Fibroblast of lung (primary cell): ENCODE data around the gene DCP1A.

Source experiments
- EZH2 ChIP-seq: IDR thresholded peaks from 2 replicates; pipeline ENCODE4 v1.5.1; 2012; ENCODE audit warnings: low read length, control low read depth, mild to moderate bottlenecking; ENCODE audit errors: missing control alignments
- TF ChIP-seq, protein P1 (sequence below), 2 donors: IDR thresholded peaks in 1 of 2; conservative IDR thresholded peaks in 1 of 2; 1 replicate in 1 of 2; 2 replicates in 1 of 2; pipeline ENCODE4 v1.5.1; 2011 to 2012; ENCODE audit warnings: low read length in 2 of 2, control low read depth in 1 of 2, inconsistent platforms in 1 of 2, low read depth in 1 of 2, mild to moderate bottlenecking in 1 of 2

DNA sequence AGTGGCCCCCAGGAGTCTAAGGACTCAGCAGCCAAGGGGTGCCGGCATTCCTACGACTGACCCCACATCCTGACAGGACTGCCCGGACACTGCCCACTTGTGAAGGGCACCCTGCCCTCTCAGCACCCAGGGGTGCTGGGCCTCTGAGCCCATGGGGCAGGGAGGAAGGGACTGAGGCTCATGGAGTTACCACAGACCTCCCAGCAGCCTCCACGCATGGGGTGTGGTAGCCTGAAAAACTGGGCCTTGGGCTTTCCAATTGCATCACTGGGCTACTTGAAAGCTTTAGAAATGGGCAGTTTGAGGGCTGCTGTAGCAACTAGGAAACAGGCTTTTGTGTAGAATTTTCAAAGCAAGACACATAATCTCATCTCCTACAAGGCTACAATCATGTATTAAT, 104.7 kb downstream of the DCP1A start:
- TF ChIP-seq, protein P1, sequence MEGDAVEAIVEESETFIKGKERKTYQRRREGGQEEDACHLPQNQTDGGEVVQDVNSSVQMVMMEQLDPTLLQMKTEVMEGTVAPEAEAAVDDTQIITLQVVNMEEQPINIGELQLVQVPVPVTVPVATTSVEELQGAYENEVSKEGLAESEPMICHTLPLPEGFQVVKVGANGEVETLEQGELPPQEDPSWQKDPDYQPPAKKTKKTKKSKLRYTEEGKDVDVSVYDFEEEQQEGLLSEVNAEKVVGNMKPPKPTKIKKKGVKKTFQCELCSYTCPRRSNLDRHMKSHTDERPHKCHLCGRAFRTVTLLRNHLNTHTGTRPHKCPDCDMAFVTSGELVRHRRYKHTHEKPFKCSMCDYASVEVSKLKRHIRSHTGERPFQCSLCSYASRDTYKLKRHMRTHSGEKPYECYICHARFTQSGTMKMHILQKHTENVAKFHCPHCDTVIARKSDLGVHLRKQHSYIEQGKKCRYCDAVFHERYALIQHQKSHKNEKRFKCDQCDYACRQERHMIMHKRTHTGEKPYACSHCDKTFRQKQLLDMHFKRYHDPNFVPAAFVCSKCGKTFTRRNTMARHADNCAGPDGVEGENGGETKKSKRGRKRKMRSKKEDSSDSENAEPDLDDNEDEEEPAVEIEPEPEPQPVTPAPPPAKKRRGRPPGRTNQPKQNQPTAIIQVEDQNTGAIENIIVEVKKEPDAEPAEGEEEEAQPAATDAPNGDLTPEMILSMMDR (conservative IDR thresholded peaks at IDR 0.05 in 1 of 2, IDR thresholded peaks at IDR 0.05 in 1 of 2; ENCODE audit: low read depth in 1 of 2, low read length in 2 of 2): no peak
- no peak for TF ChIP-seq EZH2
